Measurements from ENCODE around the gene PARVG.

The PARVG gene, protein sequence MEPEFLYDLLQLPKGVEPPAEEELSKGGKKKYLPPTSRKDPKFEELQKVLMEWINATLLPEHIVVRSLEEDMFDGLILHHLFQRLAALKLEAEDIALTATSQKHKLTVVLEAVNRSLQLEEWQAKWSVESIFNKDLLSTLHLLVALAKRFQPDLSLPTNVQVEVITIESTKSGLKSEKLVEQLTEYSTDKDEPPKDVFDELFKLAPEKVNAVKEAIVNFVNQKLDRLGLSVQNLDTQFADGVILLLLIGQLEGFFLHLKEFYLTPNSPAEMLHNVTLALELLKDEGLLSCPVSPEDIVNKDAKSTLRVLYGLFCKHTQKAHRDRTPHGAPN

GRCh38 chr22:44180706-44181032, at the start of gene PARVG:
Gene PARVG, plus strand, starts transcription at chr22:44180925. Its CDS starts 2,405 bp downstream, at chr22:44183330.
- H3K27ac ChIP-seq = peak within 1 kb of the TSS in 20 of 21 experiments; percentile 3 to 95 (median 79)
- peak within 1 kb of the TSS; percentile 17 to 46 (median 36) for H3K4me3 ChIP-seq

- no peak overlapping the region for H3K27ac ChIP-seq
- no peak overlapping the region for H3K4me3 ChIP-seq
Measured at GRCh38 chr22:44131412-44131811, 49.3 kb upstream of the PARVG start.

- no peak overlapping the region for H3K27ac ChIP-seq
Measured at GRCh38 chr22:44131989-44132685, 48.6 kb upstream of the PARVG start.

DNA sequence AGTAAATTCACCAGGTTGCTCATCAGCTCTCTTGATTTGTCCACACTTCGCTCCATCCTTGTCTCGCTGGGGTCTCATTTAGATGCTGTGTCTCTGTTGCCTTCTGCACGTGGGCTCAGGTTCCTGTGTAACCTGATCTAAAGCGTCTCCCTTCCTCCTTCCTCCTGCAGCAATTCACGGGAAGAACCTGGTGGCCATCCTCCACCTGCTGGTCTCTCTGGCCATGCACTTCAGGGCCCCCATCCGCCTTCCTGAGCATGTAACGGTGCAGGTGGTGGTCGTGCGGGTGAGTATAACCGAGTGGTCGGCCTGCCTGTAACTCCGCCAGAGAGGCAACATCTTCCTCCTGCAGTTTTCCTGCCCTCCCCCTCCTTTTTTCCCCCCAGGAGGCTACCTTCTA, 48.0 kb upstream of the PARVG start:
- Histone ChIP-seq H3K4me3 (no peak overlapping the region), H3K27ac (no peak overlapping the region)

More at GRCh38 chr22:44131989-44132685, 48.6 kb upstream of the PARVG start:
- no peak overlapping the region for H3K4me3 ChIP-seq

DNA sequence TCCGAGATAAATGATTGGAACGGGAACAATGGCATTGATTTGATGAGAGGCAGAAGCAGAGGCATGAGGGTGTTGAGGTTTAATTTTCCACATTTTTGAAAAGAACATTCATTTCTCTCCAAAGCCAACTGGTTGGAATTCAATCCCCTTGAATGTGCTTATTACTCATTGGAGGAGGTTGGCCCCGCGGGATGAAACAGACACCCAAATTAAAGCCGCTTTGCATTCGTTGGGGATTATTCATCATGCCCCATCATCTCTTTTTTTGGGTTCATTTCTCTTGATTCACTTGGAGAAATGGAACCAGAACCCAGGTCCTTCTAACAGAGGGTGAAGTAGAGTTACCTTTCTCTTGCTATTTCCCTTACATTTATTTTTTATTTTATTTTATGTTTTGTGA, 47.6 kb upstream of the PARVG start:
- Histone ChIP-seq H3K4me3 (no peak overlapping the region), H3K27ac (no peak overlapping the region)

GRCh38 chr22:44133901-44134571, 46.7 kb upstream of the PARVG start:
- no peak overlapping the region for H3K27ac ChIP-seq
- H3K4me3 ChIP-seq = no peak overlapping the region

DNA sequence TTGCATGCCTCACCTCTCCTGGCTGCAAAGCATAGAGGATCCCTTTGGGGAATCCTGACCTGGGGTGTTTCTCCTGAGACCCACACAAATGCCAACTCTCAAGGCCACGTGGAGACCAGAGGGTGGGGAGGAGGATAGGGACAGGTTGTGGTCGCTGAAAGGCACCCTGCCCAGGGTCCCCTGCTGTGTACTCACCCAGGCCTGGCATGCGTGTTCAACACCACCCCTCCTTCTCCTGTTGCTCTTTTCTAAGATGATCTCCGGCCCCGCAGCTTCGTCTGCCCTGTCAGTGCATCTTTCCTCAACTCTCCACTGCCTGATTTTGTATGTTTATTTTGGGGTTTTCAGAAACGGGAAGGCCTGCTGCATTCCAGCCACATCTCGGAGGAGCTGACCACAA, 44.6 kb upstream of the PARVG start:
- Histone ChIP-seq H3K4me3 (no peak overlapping the region), H3K27ac (no peak overlapping the region)

GRCh38 chr22:44136786-44137185, 43.9 kb upstream of the PARVG start:
- H3K27ac ChIP-seq = no peak overlapping the region
- H3K4me3 ChIP-seq = no peak overlapping the region

DNA sequence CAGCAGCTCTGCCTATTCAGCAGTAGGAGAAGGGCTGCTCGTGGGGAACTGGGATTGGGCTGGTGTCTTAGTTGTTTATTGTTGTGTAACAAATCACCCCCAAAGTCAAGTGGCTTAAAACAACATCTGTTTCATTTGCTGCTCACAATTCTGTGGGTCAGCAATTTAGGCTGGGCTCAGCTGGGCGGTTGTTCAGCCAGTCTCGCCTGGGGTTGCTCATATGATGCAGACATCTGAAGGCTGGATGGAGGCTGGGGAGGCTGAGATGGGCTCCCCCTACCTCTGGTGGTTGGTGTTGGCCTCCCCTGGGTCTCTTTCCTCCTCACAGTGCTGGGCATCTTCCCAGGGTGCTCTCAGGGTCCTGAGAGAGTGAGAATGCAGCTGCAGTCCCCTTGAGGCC, 43.3 kb upstream of the PARVG start:
- H3K27ac ChIP-seq = no peak overlapping the region
- H3K4me3 ChIP-seq = no peak overlapping the region

DNA sequence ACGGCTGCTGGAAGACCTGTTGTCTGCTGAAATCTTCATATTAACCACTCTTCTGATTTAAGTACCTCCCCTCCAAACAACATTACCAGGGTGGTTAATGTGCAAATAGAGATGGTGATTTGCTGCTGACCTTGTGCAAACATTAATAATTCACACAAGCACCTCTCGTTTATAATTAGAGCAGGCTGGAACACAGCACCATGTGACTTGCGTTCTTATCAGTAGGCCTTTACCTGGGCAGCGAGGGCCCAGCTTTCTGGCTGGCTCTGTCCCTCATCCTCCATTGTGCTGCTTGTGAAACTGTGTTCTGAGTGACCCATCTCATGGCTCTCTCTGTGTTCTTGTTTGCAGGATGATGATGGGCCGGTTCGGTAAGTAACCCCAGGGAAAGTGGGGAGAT, 41.0 kb upstream of the PARVG start:
- Histone ChIP-seq H3K27ac (no peak overlapping the region), H3K4me3 (no peak overlapping the region)

- no peak overlapping the region for H3K27ac ChIP-seq
- H3K4me3 ChIP-seq = no peak overlapping the region
Measured at GRCh38 chr22:44142421-44143104, 38.2 kb upstream of the PARVG start.

GRCh38 chr22:44143105-44143474, 37.6 kb upstream of the PARVG start:
- H3K27ac ChIP-seq = no peak overlapping the region
- H3K4me3 ChIP-seq = no peak overlapping the region

DNA sequence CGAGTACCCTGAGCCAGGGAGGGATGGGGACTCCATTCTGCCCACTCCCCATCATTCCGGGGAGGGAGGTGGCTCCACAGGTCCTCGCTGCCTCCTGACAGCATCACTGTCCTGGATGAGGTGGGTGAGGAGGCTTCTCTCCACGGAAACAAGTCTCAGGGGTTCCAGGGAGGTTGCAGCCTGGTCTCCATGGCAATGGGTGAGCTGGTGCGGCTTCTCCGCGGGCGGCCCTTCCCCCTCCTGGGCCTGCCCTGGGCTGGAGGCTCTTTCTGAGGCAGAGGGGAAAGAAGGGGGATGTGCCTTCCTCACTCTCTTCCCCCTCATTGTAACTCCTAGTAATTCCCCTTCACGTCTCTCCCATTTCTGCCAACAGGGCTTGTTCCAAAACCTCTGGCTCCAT, 37.1 kb upstream of the PARVG start:
- Histone ChIP-seq H3K27ac (no peak overlapping the region), H3K4me3 (no peak overlapping the region)

DNA sequence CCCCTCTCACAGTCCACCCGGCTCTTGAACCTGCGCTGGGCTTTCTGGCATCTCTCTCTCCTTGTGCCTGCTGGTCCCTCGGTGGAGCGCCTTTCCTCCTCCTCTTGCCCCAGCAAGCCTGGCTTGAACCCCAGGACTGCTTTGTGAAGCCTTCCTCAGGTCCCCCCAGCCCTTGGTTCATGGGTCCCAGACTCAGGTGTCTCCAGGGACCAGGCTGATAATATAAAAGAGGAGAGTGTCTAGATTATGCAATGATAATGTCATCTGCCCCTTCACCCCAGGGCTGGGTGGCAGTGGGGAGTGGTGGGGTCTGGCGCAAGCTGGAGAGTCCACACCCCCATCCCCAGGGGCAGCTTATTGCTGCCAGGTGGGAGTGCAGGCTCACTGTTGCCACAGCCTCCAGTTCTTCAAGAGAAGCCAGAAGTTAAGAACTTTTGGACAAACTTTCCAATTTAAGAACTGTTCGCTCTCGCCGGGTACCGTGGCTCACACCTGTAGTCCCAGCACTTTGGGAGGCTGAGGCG, 36.6 kb upstream of the PARVG start:
- Histone ChIP-seq H3K27ac (no peak overlapping the region), H3K4me3 (no peak overlapping the region)

GRCh38 chr22:44145544-44145943, 35.2 kb upstream of the PARVG start:
- H3K4me3 ChIP-seq = no peak overlapping the region
- no peak overlapping the region for H3K27ac ChIP-seq

- H3K27ac ChIP-seq = no peak overlapping the region
- H3K4me3 ChIP-seq = no peak overlapping the region
Measured at GRCh38 chr22:44146088-44146861, 34.5 kb upstream of the PARVG start.

- Histone ChIP-seq H3K27ac (no peak overlapping the region), H3K4me3 (no peak overlapping the region)
Measured at GRCh38 chr22:44147008-44147645, 33.6 kb upstream of the PARVG start.

DNA sequence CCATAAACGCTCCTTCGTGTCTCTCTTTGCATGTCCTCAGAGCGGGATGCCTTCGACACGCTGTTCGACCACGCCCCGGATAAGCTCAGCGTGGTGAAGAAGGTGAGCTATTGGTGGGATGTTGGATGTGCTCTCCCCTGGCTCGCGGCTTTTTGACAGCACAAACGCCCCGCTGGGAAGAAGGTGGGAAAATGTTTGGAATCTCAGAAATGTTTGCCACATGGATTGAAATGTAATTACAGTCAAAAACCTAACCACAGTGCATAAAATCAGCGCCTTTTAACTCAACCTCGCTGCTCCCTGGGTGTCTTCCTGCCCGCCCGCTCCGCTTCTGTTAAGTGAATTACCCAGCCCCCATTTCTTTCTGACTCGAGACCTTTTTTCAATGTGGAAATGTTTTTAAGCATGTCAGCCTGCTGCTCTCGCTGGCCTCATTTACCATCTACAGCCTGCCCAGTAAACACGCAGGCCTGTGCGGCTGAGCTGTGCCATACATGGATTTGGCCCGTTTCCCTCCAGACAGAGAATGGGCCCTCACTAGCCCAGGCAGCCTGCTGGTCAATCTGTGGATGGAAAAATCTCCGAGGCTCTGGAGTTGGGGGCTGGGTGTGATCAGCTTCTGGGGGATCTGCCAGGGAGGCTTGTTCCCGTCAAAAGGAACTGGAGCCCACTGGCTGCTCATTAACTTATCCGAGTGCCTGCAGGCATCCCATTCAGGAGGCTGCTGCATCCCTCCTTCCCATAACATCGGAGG, 32.7 kb upstream of the PARVG start:
- no peak overlapping the region for H3K4me3 ChIP-seq
- peak overlapping the region in 1 of 21 experiments; percentile 29 for H3K27ac ChIP-seq

All from skin epidermis (tissue), 12 donors.